GM12891 (cell line): Measurements from ENCODE around the gene PYGO2.
"Not testable (repeated sequence)": the region's sequence is repeated elsewhere in the genome, so short reads cannot be mapped to it uniquely, and the experiment has no call there.

ENCODE experiments used
- POLR2A ChIP-seq: IDR thresholded peaks from 2 replicates; pipeline ENCODE4 v1.6.1; 2011; ENCODE audit warnings: low read depth, low read length, control low read depth
- POLR2AphosphoS5 ChIP-seq: IDR thresholded peaks from 2 replicates; pipeline ENCODE4 v1.6.1; 2011; ENCODE audit warnings: low read depth, low read length, control low read depth
- TAF1 ChIP-seq: IDR thresholded peaks from 2 replicates; pipeline ENCODE4 v1.6.1; 2011; ENCODE audit warnings: low read depth, low read length, control low read depth

GRCh38 chr1:154986736-154987135 is 25.2 kb upstream of the PYGO2 start:
- TF ChIP-seq POLR2A, POLR2AphosphoS5, TAF1: not testable (repeated sequence)
